Subcutaneous abdominal adipose tissue (tissue), 5 donors: ENCODE results near the gene CALD1.

Source experiments
- H3K27ac ChIP-seq: one replicate; pipeline ENCODE4 v1.7.0; 2013; ENCODE audit warnings: low read depth, mild to moderate bottlenecking, inconsistent platforms, low read length, moderate library complexity
- H3K27me3 ChIP-seq, 5 donors: one replicate each; pipeline ENCODE4 v1.7.0; 2013; ENCODE audit warnings: low read length in 5 of 5, inconsistent platforms in 1 of 5; ENCODE audit not compliant: control insufficient read depth in 5 of 5, insufficient read depth in 4 of 5
- H3K36me3 ChIP-seq, 5 donors: one replicate each; pipeline ENCODE4 v1.7.0; 2013; ENCODE audit warnings: low read length in 5 of 5; ENCODE audit not compliant: control insufficient read depth in 5 of 5, insufficient read depth in 5 of 5
- H3K4me1 ChIP-seq, 5 donors: one replicate each; pipeline ENCODE4 v1.7.0; 2013; ENCODE audit warnings: low read length in 5 of 5, mild to moderate bottlenecking in 3 of 5, moderate library complexity in 1 of 5; ENCODE audit not compliant: control insufficient read depth in 5 of 5, insufficient read depth in 5 of 5
- H3K4me3 ChIP-seq, 5 donors: one replicate each; pipeline ENCODE4 v1.7.0; 2013; ENCODE audit warnings: low read length in 5 of 5, low read depth in 1 of 5
- H3K9ac ChIP-seq, 5 donors: one replicate each; pipeline ENCODE4 v1.7.0; 2013; ENCODE audit warnings: low read length in 5 of 5, mild to moderate bottlenecking in 4 of 5, moderate library complexity in 3 of 5
- H3K9me3 ChIP-seq, 5 donors: one replicate each; pipeline ENCODE4 v1.7.0; 2013; ENCODE audit warnings: low read length in 5 of 5; ENCODE audit not compliant: control insufficient read depth in 5 of 5
- donor health status: healthy.
- donor health status: healthy.
- donor health status: healthy.
- donor health status: healthy.
- donor health status: healthy.

CALD1 gene

DNA sequence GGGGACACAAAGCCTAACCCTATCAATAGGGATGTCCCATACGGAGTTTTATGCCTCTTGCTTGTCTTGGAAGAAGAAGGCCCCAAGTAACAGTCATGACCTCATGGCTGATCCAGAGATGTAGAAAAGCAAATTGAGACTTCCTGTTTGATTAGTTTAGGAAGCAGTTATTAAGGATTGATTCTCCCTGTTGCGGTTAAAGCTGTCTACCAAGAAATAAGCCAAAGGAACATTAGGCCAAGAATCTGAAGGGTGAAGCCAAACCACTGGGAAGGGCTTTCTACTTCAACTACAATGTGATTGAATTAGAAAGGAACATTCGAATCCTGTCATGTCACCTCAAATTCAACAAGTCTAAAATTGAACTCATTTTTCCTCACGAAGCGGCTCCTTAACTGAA is 146.3 kb downstream of the CALD1 start:
- H3K27me3 ChIP-seq, result no peaks in the 10 kb centered on the region
- peaks cover 0 to under 1% (median 0%) of the 10 kb centered on the region in 5 donors for H3K4me1 ChIP-seq
- no peak overlapping the region for H3K27ac ChIP-seq
- no peak overlapping the region for H3K4me3 ChIP-seq
- H3K9me3 ChIP-seq, result no peaks in the 10 kb centered on the region
- peaks cover 0 to 9% (median 6%) of the 10 kb centered on the region in 5 donors for H3K36me3 ChIP-seq
- no peak overlapping the region for H3K9ac ChIP-seq

DNA sequence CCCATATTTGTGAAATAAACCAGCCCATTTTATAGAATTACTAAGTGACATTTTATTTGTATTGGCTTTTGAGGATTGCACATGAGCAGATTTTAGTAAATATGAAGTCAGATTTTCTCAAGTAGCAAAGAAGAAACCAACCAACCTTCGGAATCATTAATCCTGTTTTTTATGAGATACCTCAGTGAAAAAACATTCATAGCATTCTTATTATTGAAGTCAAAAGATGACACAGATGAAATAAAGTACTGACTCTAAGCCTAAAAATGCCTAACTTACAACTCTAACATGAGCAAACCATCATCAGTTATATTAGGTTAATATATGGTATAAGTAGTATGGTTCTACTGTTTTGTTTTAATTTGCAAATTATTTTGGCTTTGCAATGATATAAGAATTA is 147.0 kb downstream of the CALD1 start:
- H3K36me3 ChIP-seq, result peaks cover 0 to 9% (median 6%) of the 10 kb centered on the region in 5 donors

DNA sequence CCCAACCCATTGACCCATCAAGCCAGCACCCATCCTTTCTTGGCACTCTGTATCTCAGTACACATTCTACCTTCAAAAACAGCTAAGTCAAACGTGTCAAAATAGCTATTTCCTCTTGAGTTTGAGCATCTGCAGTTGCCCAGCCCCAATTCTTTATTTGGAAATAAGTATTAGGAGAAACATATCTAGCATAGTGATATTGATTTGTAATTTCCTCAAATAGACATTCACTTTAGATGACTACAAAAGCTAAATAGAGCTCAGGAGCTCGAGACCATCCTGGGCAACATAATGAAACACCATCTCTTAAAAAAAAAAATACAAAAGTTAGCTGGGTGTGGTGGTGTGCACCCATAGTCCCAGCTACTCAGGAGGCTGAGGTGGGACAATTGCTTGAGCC is 147.6 kb downstream of the CALD1 start:
- Histone ChIP-seq H3K36me3 (peaks cover 0 to 9% (median 6%) of the 10 kb centered on the region in 5 donors), H3K9ac (no peak overlapping the region), H3K4me1 (peaks cover 0 to 14% (median 9%) of the 10 kb centered on the region in 5 donors), H3K4me3 (no peak overlapping the region), H3K27ac (no peak overlapping the region), H3K9me3 (no peaks in the 10 kb centered on the region), H3K27me3 (no peaks in the 10 kb centered on the region)

More for the DNA sequence above, 147.0 kb downstream of the CALD1 start:
- Histone ChIP-seq H3K9ac (no peak overlapping the region), H3K4me3 (no peak overlapping the region), H3K27ac (no peak overlapping the region), H3K4me1 (peaks cover 0 to 7% (median 3%) of the 10 kb centered on the region in 5 donors), H3K27me3 (no peaks in the 10 kb centered on the region), H3K9me3 (no peaks in the 10 kb centered on the region)

GRCh38 chr7:134927723-134928122 is 148.3 kb downstream of the CALD1 start:
- no peak overlapping the region for H3K27ac ChIP-seq
- no peaks in the 10 kb centered on the region for H3K27me3 ChIP-seq
- H3K9me3 ChIP-seq, result no peaks in the 10 kb centered on the region
- no peak overlapping the region for H3K9ac ChIP-seq
- H3K4me3 ChIP-seq, result no peak overlapping the region
- H3K36me3 ChIP-seq, result peaks cover 1 to 11% (median 7%) of the 10 kb centered on the region in 5 donors
- H3K4me1 ChIP-seq, result peaks cover 0 to 19% (median 15%) of the 10 kb centered on the region in 5 donors

DNA sequence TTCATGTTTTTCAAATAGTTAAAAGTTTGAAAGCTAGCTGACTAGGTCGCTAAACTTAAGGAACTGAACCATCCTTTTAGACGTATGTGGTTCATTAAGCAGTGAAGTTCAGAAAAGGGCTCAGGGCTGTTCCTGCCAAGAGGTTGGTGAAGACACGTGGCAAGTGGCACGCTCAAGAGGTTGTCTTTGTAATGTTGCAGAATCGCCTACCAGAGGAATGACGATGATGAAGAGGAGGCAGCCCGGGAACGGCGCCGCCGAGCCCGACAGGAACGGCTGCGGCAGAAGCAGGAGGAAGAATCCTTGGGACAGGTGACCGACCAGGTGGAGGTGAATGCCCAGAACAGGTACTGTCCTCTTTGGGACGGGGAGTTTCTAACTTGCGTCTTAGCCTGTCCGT is 149.1 kb downstream of the CALD1 start:
- Histone ChIP-seq H3K4me1 (peaks cover 0 to 24% (median 18%) of the 10 kb centered on the region in 5 donors), H3K27me3 (no peaks in the 10 kb centered on the region), H3K4me3 (no peak overlapping the region), H3K36me3 (peaks cover 2 to 18% (median 10%) of the 10 kb centered on the region in 5 donors), H3K9me3 (no peaks in the 10 kb centered on the region), H3K9ac (no peak overlapping the region), H3K27ac (no peak overlapping the region)

GRCh38 chr7:134931487-134931886 is 152.1 kb downstream of the CALD1 start:
- Histone ChIP-seq H3K36me3 (peaks cover 6 to 33% (median 21%) of the 10 kb centered on the region in 5 donors), H3K27me3 (no peaks in the 10 kb centered on the region), H3K9ac (no peak overlapping the region), H3K27ac (no peak overlapping the region), H3K9me3 (no peaks in the 10 kb centered on the region), H3K4me1 (peaks cover 0 to 28% (median 18%) of the 10 kb centered on the region in 5 donors), H3K4me3 (no peak overlapping the region)

DNA sequence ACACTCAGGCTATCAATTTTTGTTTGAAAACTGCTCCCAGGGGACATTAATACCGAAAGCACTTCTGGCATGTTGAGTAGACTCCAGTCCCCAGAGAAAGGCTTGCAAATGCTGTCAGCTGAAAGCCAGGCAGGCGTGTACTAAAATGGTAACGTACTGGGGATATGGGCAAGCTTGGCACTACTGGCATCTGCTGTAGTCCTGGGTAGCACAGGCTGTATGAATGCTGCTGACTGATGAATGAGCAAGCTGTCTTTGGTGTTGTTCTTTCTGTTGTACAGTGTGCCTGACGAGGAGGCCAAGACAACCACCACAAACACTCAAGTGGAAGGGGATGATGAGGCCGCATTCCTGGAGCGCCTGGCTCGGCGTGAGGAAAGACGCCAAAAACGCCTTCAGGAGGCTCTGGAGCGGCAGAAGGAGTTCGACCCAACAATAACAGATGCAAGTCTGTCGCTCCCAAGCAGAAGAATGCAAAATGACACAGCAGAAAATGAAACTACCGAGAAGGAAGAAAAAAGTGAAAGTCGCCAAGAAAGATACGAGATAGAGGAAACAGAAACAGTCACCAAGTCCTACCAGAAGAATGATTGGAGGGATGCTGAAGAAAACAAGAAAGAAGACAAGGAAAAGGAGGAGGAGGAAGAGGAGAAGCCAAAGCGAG is 153.4 kb downstream of the CALD1 start:
- H3K4me3 ChIP-seq, result no peak overlapping the region
- H3K9ac ChIP-seq, result no peak overlapping the region
- H3K9me3 ChIP-seq, result no peaks in the 10 kb centered on the region
- H3K27ac ChIP-seq, result peak overlapping the region; percentile 31
- H3K27me3 ChIP-seq, result no peaks in the 10 kb centered on the region
- H3K4me1 ChIP-seq, result peaks cover 0 to 36% (median 25%) of the 10 kb centered on the region in 5 donors
- peaks cover 6 to 33% (median 21%) of the 10 kb centered on the region in 5 donors for H3K36me3 ChIP-seq

DNA sequence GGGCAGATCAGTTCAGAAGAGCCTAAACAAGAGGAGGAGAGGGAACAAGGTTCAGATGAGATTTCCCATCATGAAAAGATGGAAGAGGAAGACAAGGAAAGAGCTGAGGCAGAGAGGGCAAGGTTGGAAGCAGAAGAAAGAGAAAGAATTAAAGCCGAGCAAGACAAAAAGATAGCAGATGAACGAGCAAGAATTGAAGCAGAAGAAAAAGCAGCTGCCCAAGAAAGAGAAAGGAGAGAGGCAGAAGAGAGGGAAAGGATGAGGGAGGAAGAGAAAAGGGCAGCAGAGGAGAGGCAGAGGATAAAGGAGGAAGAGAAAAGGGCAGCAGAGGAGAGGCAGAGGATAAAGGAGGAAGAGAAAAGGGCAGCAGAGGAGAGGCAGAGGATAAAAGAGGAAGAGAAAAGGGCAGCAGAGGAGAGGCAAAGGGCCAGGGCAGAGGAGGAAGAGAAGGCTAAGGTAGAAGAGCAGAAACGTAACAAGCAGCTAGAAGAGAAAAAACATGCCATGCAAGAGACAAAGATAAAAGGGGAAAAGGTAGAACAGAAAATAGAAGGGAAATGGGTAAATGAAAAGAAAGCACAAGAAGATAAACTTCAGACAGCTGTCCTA is 154.1 kb downstream of the CALD1 start:
- Histone ChIP-seq H3K36me3 (peaks cover 6 to 32% (median 21%) of the 10 kb centered on the region in 5 donors), H3K9ac (no peak overlapping the region), H3K27me3 (no peaks in the 10 kb centered on the region), H3K9me3 (no peaks in the 10 kb centered on the region), H3K4me1 (peaks cover 0 to 38% (median 30%) of the 10 kb centered on the region in 5 donors), H3K4me3 (no peak overlapping the region), H3K27ac (peak overlapping the region; percentile 31)

DNA sequence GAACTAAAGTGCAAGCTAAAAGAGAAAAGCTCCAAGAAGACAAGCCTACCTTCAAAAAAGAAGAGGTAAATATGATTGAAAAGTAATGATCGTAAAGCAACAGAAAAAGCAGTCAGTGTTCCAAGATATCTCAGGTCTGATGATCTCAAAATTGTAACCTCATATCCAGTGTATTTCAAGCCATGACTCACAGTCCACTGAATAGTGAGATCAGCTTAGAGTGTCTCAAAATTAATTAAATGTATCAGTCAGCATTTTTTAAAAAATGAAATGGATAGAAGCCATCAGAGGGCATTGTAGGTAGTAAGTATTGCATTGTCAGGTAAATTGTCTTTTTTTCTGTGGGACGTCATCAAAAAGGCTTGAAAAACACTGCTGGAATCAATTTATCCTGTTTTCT is 156.3 kb downstream of the CALD1 start:
- H3K27ac ChIP-seq, result no peak overlapping the region
- H3K36me3 ChIP-seq, result peaks cover 3 to 24% (median 21%) of the 10 kb centered on the region in 5 donors
- no peak overlapping the region for H3K9ac ChIP-seq
- H3K27me3 ChIP-seq, result no peaks in the 10 kb centered on the region
- H3K4me3 ChIP-seq, result no peak overlapping the region
- no peaks in the 10 kb centered on the region for H3K9me3 ChIP-seq
- peaks cover 0 to 45% (median 30%) of the 10 kb centered on the region in 5 donors for H3K4me1 ChIP-seq

- Histone ChIP-seq H3K4me3 (no peak overlapping the region), H3K27ac (peak overlapping the region; percentile 61), H3K9me3 (no peaks in the 10 kb centered on the region), H3K4me1 (peaks cover 0 to 44% (median 31%) of the 10 kb centered on the region in 5 donors), H3K27me3 (no peaks in the 10 kb centered on the region), H3K36me3 (peaks cover 3 to 28% (median 24%) of the 10 kb centered on the region in 5 donors), H3K9ac (no peak overlapping the region)
These were observed 157.6 kb downstream of the CALD1 start for GRCh38 chr7:134936893-134937510.
